Measurements from ENCODE around the gene TMCC1.

Gene TMCC1

DNA sequence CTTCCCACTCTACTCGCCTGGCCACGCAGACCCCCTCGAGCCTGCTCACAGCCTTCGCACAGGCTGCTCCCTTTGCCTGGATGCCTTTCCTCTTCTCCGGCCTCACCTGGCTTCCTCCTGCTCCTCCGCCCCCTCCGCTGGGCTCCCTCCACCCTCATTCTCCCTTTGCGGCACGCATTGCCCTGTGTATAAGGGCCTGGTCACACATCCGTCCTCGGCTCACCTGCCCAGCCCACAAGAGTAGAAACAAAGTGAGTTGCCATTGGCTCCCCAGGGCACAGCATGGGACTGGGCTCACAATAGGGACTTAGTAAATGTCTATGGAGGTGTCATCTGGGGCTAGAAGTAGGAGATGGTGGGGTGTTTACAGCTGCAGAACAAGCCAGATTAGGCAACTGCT is 291.2 kb downstream of the TMCC1 start:
- TF ChIP-seq ISL1 (CRISPR knock-in tag; IDR thresholded peaks at IDR 0.05): no peak
- no peak for ATAC-seq

DNA sequence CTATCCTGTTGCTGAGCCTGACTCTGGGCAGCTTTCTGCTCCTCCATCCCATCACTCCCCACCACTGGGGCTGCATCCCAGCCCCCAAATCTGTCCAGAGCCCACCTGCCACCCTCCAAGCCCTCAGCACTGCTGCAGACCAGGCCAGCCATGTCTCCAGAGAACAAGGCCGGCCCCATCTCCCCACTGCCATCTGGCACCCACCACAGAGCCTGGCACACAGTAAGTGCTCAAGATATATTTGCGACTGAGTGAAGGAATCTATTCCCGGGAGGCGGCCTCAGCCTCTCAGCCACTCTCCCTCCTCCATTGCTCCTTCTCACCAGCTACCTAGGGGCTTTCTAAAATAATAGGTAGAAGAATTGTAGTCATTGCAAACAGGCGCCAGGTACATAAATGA is 291.8 kb downstream of the TMCC1 start:
- ATAC-seq: no peak
- TF ChIP-seq PPARA (CRISPR knock-in tag; IDR thresholded peaks at IDR 0.05; ENCODE audit: borderline replicate concordance) (no peak), ZFP30 (CRISPR knock-in tag; IDR thresholded peaks at IDR 0.05) (no peak)

DNA sequence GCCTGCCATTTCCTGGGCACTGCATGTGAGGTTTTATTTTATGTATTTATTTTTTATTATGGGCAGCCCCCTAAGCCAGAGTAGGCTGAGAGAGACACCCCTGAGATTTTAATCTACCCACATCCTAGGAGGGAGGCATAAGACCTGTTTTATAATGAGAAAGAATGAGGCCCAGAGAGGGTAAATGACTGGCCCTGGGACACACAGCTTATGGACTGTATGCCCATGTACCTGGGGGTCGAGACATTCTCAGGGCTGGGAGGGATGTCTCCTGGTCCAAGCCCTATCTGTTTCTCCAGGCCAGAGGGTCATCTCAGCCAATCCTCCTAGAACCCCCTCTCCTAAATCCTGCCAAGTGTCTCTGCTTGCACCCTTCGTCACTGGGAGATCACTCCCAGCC is 293.2 kb downstream of the TMCC1 start:
- TF ChIP-seq ZNF565 (CRISPR knock-in tag; conservative IDR thresholded peaks at IDR 0.05; ENCODE audit: low read depth) (no peak), ISL1 (CRISPR knock-in tag; IDR thresholded peaks at IDR 0.05) (no peak), ZC3H10 (CRISPR knock-in tag; IDR thresholded peaks at IDR 0.05) (no peak), ZNF8 (CRISPR knock-in tag; IDR thresholded peaks at IDR 0.05) (no peak), CSDC2 (CRISPR knock-in tag; IDR thresholded peaks at IDR 0.05) (no peak), SNAI2 (CRISPR knock-in tag; IDR thresholded peaks at IDR 0.05) (no peak), ZFP3 (CRISPR knock-in tag; IDR thresholded peaks at IDR 0.05) (no peak), ZFP30 (CRISPR knock-in tag; IDR thresholded peaks at IDR 0.05) (no peak), ESRRG (CRISPR knock-in tag; IDR thresholded peaks at IDR 0.05) (no peak), ZNF70 (CRISPR knock-in tag; IDR thresholded peaks at IDR 0.05) (no peak), PPARA (CRISPR knock-in tag; IDR thresholded peaks at IDR 0.05; ENCODE audit: borderline replicate concordance) (no peak), POU6F1 (CRISPR knock-in tag; IDR thresholded peaks at IDR 0.05; ENCODE audit: borderline replicate concordance, low read depth) (no peak), BACH2 (CRISPR knock-in tag; IDR thresholded peaks at IDR 0.05; ENCODE audit: borderline replicate concordance) (no peak), CSRNP3 (CRISPR knock-in tag; IDR thresholded peaks at IDR 0.05) (no peak), TOX (CRISPR knock-in tag; IDR thresholded peaks at IDR 0.05; ENCODE audit: borderline replicate concordance) (no peak), TSHZ2 (CRISPR knock-in tag; IDR thresholded peaks at IDR 0.05) (no peak)
- TF ChIP-seq, protein P1, sequence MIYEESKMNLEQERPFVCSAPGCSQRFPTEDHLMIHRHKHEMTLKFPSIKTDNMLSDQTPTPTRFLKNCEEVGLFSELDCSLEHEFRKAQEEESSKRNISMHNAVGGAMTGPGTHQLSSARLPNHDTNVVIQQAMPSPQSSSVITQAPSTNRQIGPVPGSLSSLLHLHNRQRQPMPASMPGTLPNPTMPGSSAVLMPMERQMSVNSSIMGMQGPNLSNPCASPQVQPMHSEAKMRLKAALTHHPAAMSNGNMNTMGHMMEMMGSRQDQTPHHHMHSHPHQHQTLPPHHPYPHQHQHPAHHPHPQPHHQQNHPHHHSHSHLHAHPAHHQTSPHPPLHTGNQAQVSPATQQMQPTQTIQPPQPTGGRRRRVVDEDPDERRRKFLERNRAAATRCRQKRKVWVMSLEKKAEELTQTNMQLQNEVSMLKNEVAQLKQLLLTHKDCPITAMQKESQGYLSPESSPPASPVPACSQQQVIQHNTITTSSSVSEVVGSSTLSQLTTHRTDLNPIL (CRISPR knock-in tag; IDR thresholded peaks at IDR 0.05; ENCODE audit: low read depth): no peak
- TF ChIP-seq, protein P2, sequence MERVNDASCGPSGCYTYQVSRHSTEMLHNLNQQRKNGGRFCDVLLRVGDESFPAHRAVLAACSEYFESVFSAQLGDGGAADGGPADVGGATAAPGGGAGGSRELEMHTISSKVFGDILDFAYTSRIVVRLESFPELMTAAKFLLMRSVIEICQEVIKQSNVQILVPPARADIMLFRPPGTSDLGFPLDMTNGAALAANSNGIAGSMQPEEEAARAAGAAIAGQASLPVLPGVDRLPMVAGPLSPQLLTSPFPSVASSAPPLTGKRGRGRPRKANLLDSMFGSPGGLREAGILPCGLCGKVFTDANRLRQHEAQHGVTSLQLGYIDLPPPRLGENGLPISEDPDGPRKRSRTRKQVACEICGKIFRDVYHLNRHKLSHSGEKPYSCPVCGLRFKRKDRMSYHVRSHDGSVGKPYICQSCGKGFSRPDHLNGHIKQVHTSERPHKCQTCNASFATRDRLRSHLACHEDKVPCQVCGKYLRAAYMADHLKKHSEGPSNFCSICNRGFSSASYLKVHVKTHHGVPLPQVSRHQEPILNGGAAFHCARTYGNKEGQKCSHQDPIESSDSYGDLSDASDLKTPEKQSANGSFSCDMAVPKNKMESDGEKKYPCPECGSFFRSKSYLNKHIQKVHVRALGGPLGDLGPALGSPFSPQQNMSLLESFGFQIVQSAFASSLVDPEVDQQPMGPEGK (CRISPR knock-in tag; IDR thresholded peaks at IDR 0.05; ENCODE audit: borderline replicate concordance): no peak
- ATAC-seq: no peak

GRCh38 chr3:129599607-129600006 is 293.9 kb downstream of the TMCC1 start:
- TF ChIP-seq ZNF70 (CRISPR knock-in tag; IDR thresholded peaks at IDR 0.05) (no peak), ZC3H10 (CRISPR knock-in tag; IDR thresholded peaks at IDR 0.05) (no peak), POU6F1 (CRISPR knock-in tag; IDR thresholded peaks at IDR 0.05; ENCODE audit: borderline replicate concordance, low read depth) (no peak), ZNF8 (CRISPR knock-in tag; IDR thresholded peaks at IDR 0.05) (no peak), TCF4 (CRISPR knock-in tag; IDR thresholded peaks at IDR 0.05; ENCODE audit: borderline replicate concordance) (no peak), TSHZ2 (CRISPR knock-in tag; IDR thresholded peaks at IDR 0.05) (no peak), CSDC2 (CRISPR knock-in tag; IDR thresholded peaks at IDR 0.05) (no peak), ISL1 (CRISPR knock-in tag; IDR thresholded peaks at IDR 0.05) (no peak), TOX (CRISPR knock-in tag; IDR thresholded peaks at IDR 0.05; ENCODE audit: borderline replicate concordance) (no peak), ZFP30 (CRISPR knock-in tag; IDR thresholded peaks at IDR 0.05) (no peak), ZFP3 (CRISPR knock-in tag; IDR thresholded peaks at IDR 0.05) (no peak), ESRRG (CRISPR knock-in tag; IDR thresholded peaks at IDR 0.05) (no peak), RARB (CRISPR knock-in tag; IDR thresholded peaks at IDR 0.05) (no peak)
- ATAC-seq: peak; percentile 24
